ENCODE measurements around the gene EIF4B. TPM values are rescaled to one million over a fixed set of nuclear protein-coding genes. Genes with fewer than 3 reads are reported as not detected.

The EIF4B gene
- total and polyA plus RNA-seq, 2 of the 13 experiments (the other 11 are each of a cell fraction or from before 2014, with no cell fraction given) = 416 to 548 TPM

DNA sequence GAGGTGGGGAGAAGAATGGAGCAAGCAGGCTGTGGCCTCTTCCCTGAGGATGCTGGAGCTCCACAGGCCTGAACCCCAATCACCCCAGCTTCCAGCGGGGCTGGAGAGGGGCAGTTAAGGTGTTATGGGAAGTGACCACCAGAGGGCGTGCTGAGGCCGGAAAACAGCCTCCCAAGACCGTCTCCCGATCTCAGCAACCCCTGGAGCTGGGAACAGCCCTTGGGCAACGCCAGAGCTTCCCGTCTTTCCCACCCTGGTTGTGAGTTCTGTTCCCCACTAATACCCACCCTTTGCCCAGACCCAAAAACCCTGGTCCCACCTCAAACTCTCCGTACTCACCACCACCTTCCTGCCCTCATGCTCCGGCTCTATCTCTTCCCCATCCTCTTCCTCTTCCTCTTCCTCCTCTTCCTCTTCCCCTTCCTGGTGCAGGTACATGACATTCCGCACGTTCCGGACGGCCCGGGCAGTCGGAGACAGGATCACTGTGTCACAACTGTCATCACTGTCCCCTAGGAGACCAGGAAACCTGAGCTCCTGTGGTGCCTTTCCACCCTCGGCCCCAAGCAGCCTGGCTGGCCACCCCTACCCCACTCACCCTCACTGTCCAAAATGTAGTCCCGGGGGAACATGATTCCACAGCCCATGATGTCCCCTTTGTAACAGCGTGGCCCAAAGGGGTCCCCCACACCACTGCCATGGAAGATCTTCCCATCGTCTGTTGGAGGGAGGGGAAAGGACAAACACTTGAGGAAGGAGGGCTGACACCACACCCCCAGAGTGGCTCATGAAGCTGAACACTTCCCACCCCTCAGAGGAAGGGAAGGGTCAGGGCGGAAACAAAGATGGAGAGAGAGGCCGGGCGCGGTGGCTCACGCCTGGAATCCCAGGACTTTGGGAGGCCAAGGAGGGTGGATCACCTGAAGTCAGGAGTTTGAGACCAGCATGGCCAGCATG is 60.0 kb downstream of the EIF4B start (continued):
- TF ChIP-seq, protein P1, sequence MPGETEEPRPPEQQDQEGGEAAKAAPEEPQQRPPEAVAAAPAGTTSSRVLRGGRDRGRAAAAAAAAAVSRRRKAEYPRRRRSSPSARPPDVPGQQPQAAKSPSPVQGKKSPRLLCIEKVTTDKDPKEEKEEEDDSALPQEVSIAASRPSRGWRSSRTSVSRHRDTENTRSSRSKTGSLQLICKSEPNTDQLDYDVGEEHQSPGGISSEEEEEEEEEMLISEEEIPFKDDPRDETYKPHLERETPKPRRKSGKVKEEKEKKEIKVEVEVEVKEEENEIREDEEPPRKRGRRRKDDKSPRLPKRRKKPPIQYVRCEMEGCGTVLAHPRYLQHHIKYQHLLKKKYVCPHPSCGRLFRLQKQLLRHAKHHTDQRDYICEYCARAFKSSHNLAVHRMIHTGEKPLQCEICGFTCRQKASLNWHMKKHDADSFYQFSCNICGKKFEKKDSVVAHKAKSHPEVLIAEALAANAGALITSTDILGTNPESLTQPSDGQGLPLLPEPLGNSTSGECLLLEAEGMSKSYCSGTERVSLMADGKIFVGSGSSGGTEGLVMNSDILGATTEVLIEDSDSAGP (CRISPR knock-in tag; IDR thresholded peaks at IDR 0.05; ENCODE audit: borderline replicate concordance) = peak; percentile 73; the same call in 1 of the 2 replicates
- TF ChIP-seq ZNF274 (CRISPR knock-in tag; IDR thresholded peaks at IDR 0.05) (0 out of 2 replicates have a peak, but pooled peaks have one; percentile 47), ETV5 (CRISPR knock-in tag; IDR thresholded peaks at IDR 0.05; ENCODE audit: borderline replicate concordance) (peak; percentile 46), HIVEP1 (CRISPR knock-in tag; IDR thresholded peaks at IDR 0.05) (no peak), KMT2B (CRISPR knock-in tag; IDR thresholded peaks at IDR 0.05) (no peak), SALL1 (CRISPR knock-in tag; IDR thresholded peaks at IDR 0.05) (peak; percentile 60), GLI4 (CRISPR knock-in tag; IDR thresholded peaks at IDR 0.05; ENCODE audit: borderline replicate concordance) (0 out of 2 replicates have a peak, but pooled peaks have one; percentile 37), RXRB (CRISPR knock-in tag; IDR thresholded peaks at IDR 0.05; ENCODE audit: borderline replicate concordance) (peak; percentile 36; the same call in 1 of the 2 replicates), GABPA (IDR thresholded peaks at IDR 0.05; ENCODE audit: low read depth, low read length) (no peak), GABPA (CRISPR knock-in tag; IDR thresholded peaks at IDR 0.05; ENCODE audit: low read depth) (peak; percentile 14; the same call in 1 of the 2 replicates), RORA (CRISPR knock-in tag; IDR thresholded peaks at IDR 0.05) (no peak), SMAD3 (CRISPR knock-in tag; IDR thresholded peaks at IDR 0.05) (0 out of 2 replicates have a peak, but pooled peaks have one; percentile 55)
- TF ChIP-seq, protein P2, sequence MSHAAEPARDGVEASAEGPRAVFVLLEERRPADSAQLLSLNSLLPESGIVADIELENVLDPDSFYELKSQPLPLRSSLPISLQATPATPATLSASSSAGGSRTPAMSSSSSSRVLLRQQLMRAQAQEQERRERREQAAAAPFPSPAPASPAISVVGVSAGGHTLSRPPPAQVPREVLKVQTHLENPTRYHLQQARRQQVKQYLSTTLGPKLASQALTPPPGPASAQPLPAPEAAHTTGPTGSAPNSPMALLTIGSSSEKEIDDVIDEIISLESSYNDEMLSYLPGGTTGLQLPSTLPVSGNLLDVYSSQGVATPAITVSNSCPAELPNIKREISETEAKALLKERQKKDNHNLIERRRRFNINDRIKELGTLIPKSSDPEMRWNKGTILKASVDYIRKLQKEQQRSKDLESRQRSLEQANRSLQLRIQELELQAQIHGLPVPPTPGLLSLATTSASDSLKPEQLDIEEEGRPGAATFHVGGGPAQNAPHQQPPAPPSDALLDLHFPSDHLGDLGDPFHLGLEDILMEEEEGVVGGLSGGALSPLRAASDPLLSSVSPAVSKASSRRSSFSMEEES (CRISPR knock-in tag; IDR thresholded peaks at IDR 0.05) = peak; percentile 63; the same call in 1 of the 2 replicates
- TF ChIP-seq, protein P3, sequence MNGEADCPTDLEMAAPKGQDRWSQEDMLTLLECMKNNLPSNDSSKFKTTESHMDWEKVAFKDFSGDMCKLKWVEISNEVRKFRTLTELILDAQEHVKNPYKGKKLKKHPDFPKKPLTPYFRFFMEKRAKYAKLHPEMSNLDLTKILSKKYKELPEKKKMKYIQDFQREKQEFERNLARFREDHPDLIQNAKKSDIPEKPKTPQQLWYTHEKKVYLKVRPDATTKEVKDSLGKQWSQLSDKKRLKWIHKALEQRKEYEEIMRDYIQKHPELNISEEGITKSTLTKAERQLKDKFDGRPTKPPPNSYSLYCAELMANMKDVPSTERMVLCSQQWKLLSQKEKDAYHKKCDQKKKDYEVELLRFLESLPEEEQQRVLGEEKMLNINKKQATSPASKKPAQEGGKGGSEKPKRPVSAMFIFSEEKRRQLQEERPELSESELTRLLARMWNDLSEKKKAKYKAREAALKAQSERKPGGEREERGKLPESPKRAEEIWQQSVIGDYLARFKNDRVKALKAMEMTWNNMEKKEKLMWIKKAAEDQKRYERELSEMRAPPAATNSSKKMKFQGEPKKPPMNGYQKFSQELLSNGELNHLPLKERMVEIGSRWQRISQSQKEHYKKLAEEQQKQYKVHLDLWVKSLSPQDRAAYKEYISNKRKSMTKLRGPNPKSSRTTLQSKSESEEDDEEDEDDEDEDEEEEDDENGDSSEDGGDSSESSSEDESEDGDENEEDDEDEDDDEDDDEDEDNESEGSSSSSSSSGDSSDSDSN (CRISPR knock-in tag; IDR thresholded peaks at IDR 0.05) = peak; percentile 33; the same call in 1 of the 2 replicates
- TF ChIP-seq, protein P4, sequence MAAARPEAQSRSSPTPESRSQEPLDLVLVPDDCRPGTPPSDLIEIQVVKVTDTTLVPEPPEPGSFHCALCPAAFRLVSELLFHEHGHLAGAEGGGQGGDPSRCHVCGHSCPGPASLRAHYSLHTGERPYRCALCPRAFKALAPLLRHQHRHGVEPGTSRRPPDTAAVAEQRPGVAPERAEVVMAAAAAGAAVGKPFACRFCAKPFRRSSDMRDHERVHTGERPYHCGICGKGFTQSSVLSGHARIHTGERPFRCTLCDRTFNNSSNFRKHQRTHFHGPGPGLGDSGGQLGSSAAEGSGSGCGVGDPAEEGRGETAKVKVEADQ (CRISPR knock-in tag; IDR thresholded peaks at IDR 0.05; ENCODE audit: borderline replicate concordance) = 0 out of 2 replicates have a peak, but pooled peaks have one; percentile 42
- TF ChIP-seq, protein P5, sequence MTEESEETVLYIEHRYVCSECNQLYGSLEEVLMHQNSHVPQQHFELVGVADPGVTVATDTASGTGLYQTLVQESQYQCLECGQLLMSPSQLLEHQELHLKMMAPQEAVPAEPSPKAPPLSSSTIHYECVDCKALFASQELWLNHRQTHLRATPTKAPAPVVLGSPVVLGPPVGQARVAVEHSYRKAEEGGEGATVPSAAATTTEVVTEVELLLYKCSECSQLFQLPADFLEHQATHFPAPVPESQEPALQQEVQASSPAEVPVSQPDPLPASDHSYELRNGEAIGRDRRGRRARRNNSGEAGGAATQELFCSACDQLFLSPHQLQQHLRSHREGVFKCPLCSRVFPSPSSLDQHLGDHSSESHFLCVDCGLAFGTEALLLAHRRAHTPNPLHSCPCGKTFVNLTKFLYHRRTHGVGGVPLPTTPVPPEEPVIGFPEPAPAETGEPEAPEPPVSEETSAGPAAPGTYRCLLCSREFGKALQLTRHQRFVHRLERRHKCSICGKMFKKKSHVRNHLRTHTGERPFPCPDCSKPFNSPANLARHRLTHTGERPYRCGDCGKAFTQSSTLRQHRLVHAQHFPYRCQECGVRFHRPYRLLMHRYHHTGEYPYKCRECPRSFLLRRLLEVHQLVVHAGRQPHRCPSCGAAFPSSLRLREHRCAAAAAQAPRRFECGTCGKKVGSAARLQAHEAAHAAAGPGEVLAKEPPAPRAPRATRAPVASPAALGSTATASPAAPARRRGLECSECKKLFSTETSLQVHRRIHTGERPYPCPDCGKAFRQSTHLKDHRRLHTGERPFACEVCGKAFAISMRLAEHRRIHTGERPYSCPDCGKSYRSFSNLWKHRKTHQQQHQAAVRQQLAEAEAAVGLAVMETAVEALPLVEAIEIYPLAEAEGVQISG (CRISPR knock-in tag; IDR thresholded peaks at IDR 0.05) = 0 out of 2 replicates have a peak, but pooled peaks have one; percentile 30
- TF ChIP-seq, protein P6, sequence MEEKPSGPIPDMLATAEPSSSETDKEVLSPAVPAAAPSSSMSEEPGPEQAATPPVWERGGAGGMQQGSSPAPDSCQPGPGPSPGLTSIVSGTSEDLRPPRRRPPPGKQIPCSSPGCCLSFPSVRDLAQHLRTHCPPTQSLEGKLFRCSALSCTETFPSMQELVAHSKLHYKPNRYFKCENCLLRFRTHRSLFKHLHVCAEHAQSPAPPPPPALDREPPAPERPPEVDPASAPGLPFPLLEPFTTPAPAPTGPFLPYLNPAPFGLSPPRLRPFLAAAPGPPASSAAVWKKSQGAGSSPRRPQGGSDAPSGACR (CRISPR knock-in tag; IDR thresholded peaks at IDR 0.05) = 0 out of 2 replicates have a peak, but pooled peaks have one; percentile 66
